HG03432 (cell line): Measurements from ENCODE around the gene NUCB1.
A peak's percentile ranks its signal among the peaks of the same experiment; 100 is the strongest.
"Not testable (repeated sequence)": the region's sequence is repeated elsewhere in the genome, so short reads cannot be mapped to it uniquely, and the experiment has no call there.

Source experiments
- ATAC-seq: cut with Tn5 transposase; IDR thresholded peaks from one replicate; pipeline ENCODE4 v1.9.1; 2021; ENCODE audit warnings: mild to moderate bottlenecking, moderate library complexity; ENCODE audit not compliant: unreplicated experiment

Gene NUCB1

GRCh38 chr19:48899781-48900476 lies at the start of gene NUCB1:
TSS of gene NUCB1 (plus strand) at chr19:48900312. CDS start at chr19:48900797, 485 bp downstream.
- ATAC-seq: peak; percentile 86

DNA sequence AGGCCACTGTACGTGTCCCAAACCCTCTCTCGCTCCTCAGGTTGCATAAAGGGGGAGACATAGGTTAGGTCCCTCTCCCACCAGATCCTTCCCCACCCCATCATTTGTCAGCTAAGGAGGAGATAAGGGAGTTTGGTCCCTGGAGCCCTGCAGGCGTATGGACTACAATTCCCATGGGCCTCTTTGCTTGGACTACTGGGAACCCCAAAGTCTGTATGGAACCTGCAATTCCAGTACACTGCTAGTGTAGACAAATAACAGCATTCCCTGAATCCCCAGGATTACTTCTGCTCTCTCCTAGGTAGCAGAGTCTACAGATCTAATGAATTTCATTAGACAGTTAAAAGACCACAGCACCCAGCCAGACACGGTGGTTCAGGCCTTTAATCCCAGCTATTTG lies 47.8 kb upstream of the NUCB1 start:
- ATAC-seq: no peak

DNA sequence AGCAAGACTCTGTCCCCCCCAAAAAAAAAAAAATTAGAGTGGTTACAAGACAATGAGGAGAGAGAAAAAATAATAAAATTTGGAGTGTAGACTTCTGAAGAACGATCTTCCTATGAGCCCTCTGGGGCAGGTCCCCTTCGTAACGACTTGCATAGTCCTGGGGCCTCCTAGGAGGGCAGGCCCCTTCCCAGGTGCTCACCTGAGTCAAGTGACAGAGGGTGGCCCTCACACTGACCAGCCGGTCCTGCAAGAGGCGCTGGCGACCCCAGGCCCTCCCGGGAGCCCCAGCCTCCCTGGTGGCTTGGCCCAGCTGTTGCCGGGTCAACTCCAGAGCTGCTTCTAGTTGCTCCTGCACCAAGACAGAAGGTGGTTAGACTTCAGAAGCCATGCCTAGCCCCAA lies 46.6 kb upstream of the NUCB1 start:
- ATAC-seq: no peak

- ATAC-seq: no peak
These were observed 46.0 kb upstream of the NUCB1 start for GRCh38 chr19:48854103-48854502.

DNA sequence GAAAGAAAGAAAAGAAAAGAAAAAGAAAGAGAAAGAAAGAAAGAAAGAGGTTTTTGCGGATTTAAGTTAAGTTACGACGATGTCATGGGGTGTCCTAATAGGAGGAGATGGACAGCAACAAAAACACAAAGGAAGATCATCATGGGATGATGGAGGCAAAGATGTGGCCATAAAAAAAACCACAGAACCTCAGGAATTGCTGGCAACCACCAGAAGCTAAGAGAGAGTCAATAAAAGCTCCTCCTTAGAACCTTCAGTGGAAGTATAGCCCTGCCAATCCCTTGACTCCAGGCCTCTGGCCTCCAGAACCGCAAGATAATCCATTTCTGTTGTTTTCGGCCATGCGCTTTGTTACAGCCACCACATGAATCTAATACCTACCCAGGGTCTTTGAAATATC lies 43.2 kb upstream of the NUCB1 start:
- no peak for ATAC-seq

- ATAC-seq: no peak
These were observed 41.0 kb upstream of the NUCB1 start for GRCh38 chr19:48858984-48859710.

GRCh38 chr19:48859711-48860572 lies 40.2 kb upstream of the NUCB1 start:
- no peak for ATAC-seq

DNA sequence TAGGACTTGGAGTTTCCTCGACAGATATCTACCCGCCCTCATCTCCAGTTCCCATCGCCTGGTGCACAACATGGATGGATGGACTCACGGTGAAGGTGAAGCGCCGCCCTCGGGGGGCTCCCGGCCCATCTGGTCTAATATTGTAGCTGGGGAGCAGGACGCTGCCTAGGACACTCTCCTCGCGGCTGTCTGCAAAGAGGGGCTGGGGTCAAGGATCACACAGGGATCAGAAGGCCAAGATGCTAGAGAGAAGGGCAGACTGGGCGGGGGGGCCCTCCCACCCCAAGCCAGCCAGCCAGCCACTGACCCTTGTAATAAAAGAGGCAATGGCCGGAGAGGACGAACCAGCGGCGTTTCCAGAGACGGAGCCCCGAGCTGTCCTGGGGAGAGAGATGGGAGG lies 38.8 kb upstream of the NUCB1 start:
- no peak for ATAC-seq

- no peak for ATAC-seq
These were observed 37.3 kb upstream of the NUCB1 start for GRCh38 chr19:48862827-48863226.

GRCh38 chr19:48866692-48867091 lies 33.4 kb upstream of the NUCB1 start:
- no peak for ATAC-seq

DNA sequence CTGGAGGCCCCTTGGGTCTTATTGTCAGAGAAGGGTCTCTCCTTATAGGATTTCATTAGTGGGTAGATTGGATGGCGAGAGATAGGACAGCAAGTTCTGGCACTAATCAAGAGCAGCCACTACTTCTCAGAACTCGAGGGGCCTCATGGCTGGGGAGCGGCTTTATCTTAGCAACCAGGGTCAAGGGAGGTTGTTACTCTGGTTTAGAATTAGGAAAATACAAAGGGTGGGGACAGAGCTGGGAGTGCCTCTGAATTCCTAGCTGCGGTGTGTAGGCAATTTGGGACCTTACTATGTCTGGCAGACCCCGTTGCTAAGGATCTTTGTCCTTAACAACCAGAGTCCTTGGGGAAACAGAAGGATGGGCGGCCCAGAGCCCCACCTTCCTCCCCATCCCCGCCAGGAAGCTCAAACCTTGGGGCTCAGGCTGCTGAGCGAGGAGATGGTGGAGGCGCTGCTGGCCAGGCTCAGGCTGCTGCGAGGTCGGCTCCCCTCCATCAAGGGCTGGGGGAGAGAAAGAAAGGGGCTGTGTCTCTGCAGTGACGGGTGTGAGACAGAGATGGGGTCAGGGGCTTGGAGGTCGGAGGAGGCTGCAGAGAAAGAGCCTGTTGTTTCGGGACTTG lies 32.9 kb upstream of the NUCB1 start:
- ATAC-seq: no peak

- no peak for ATAC-seq
These were observed 32.4 kb upstream of the NUCB1 start for GRCh38 chr19:48867746-48868113.

DNA sequence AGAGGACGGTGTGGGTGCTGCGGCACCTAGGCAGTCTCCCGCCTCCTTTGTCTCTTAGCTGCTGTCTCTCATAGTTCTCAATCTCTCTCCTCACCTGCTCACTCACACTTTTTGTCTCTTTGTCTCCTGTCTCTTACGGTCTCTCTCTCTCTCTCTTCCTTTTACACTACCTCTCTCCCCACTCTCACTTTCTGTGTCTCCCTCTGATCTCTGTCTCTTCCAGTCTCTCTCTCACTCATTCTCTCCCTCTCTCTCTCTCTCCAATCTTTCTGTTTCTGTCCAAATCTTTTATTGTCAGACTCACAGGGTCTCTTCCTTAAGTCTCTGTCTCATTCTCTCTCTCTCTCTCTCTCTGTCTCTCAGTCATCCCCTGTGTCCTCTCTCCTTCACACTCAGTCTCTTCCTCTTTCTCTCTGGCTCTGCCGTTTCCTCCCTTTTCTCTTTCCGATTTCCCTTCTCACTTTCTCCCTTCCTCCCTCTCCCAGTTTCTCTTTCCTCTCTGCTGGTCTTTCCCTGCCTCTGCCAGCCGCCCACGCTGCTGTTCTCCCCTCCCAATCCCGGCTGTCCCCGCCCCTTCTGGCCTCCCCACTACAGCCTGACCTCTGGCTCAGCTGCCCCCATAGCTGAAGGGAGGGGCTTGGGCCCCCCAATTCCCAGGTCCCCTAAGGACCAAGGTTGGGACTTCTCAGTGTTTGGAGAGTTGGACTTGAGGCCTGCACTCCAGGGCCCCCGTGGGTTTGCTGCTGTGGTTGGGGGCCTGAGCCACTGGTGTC lies 31.8 kb upstream of the NUCB1 start, which contains the start of gene PLEKHA4:
PLEKHA4 (minus strand) TSS at position 504 of the 773 bp plus-strand sequence. CDS start 997 bp downstream, outside the sequence.
- no peak for ATAC-seq

DNA sequence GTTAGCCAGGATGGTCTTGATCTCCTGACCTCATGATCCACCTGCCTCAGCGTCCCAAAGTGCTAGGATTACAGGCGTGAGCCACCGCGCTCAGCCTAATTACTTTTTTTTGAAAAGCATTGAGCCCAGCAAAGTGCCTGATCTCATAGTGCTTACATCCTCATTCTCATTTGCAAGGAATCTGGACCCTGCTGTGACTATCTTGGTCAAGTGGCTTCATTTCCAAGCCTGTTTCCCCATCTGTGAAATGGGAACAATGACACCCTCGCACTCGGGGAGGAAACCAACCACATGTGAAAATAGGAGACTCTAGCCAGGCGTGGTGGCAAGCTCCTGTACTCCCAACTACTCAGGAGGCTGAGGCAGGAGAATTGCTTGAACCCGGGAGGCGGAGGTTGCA lies 30.1 kb upstream of the NUCB1 start:
- no peak for ATAC-seq

DNA sequence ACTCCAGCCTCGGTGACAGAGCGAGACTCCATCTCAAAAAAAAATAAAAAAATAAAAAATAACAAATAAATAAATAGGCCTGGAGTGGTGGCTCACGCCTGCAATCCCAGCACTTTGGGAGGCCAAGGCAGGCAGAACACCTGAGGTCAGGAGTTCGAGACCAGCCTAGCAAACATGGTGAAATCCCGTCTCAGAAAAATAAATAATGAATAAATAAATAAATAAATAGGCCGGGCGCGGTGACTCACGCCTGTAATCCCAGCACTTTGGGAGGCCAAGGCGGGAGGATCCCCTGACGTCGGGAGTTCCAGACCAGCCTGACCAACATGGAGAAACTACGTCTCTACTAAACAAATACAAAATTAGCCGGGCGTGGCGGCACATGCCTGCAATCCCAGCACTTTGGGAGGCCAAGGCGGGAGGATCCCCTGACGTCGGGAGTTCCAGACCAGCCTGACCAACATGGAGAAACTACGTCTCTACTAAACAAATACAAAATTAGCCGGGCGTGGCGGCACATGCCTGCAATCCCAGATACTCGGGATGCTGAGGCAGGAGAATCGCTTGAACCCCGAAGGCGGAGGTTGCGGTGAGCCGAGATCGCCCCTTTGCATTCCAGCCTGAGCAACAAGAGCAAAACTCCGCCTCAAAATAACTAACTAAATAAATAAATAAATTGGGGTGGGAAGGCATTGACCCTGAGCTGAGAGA lies 28.5 kb upstream of the NUCB1 start:
- not testable (repeated sequence) for ATAC-seq

DNA sequence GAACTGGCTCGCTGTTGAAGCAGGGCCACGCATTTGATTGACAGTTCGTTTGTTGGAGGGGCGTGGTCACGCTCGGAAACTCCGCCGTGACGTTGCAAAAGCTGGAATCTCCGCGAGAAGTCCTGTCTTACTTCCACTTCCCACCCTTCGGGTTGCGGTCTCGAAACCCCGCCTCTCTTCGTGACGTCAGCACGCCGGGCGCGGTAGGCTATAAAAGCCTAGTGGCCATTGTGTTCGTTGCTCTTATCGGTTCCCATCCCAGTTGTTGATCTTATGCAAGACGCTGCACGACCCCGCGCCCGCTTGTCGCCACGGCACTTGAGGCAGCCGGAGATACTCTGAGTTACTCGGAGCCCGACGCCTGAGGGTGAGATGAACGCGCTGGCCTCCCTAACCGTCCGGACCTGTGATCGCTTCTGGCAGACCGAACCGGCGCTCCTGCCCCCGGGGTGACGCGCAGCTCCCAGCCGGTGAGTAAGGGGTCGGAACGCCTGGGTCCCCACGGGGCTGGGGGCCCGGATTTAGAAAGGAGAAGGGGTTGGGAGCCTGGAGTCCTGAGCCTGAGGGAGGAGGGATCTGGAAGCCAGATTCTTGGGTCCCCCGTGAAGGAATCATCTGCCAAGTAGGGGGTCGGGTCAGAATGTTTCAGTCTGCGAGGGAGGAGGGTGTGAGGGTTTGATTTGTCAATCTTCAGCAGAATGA lies 27.8 kb upstream of the NUCB1 start, which contains the start of gene PPP1R15A:
PPP1R15A (plus strand) TSS at position 240 of the 702 bp plus-strand sequence. CDS start 813 bp downstream, outside the sequence.
- peak; percentile 44 for ATAC-seq

DNA sequence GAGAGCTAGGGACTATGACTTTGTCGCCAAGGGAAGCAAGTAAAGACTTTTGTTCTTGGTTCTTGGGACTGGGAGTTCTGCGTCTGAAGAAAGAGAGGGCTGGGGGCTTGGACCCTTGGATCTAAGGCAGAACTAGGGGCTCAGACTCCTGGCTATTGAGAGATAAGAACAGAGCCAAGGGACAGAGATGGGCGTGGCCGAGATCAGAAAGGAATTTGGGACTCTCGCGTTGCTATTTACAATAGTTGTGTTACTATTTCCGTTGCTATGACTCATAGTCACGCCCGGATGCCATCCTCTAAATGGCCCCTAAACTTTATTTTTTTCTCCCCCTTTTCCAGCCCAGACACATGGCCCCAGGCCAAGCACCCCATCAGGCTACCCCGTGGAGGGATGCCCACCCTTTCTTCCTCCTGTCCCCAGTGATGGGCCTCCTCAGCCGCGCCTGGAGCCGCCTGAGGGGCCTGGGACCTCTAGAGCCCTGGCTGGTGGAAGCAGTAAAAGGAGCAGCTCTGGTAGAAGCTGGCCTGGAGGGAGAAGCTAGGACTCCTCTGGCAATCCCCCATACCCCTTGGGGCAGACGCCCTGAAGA lies 27.1 kb upstream of the NUCB1 start:
- no peak for ATAC-seq

DNA sequence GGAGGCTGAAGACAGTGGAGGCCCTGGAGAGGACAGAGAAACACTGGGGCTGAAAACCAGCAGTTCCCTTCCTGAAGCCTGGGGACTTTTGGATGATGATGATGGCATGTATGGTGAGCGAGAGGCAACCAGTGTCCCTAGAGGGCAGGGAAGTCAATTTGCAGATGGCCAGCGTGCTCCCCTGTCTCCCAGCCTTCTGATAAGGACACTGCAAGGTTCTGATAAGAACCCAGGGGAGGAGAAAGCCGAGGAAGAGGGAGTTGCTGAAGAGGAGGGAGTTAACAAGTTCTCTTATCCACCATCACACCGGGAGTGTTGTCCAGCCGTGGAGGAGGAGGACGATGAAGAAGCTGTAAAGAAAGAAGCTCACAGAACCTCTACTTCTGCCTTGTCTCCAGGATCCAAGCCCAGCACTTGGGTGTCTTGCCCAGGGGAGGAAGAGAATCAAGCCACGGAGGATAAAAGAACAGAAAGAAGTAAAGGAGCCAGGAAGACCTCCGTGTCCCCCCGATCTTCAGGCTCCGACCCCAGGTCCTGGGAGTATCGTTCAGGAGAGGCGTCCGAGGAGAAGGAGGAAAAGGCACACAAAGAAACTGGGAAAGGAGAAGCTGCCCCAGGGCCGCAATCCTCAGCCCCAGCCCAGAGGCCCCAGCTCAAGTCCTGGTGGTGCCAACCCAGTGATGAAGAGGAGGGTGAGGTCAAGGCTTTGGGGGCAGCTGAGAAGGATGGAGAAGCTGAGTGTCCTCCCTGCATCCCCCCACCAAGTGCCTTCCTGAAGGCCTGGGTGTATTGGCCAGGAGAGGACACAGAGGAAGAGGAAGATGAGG lies 26.4 kb upstream of the NUCB1 start:
- no peak for ATAC-seq
